HepG2 (cell line): ENCODE data around the gene HTR7. TPM values are rescaled to one million over a fixed set of nuclear protein-coding genes. Genes with fewer than 3 reads are reported as not detected.

Experiments
- CBFB ChIP-seq: sonication (generic); formaldehyde crosslinking; IDR thresholded peaks from 2 replicates; pipeline ENCODE4 v1.4.0; 2020; ENCODE audit warnings: missing genetic modification reagents
- CREB1 ChIP-seq, 2 experiments: fragments of 450-650 bp in 1 of 2; IDR thresholded peaks; 2 replicates each; pipeline ENCODE4 v1.6.1; 2016 to 2017; ENCODE audit warnings: control low read depth in 1 of 2, mild to moderate bottlenecking in 1 of 2, missing compliant biosample characterization in 1 of 2, missing genetic modification characterization in 1 of 2
- ELF3 ChIP-seq: IDR thresholded peaks from 2 replicates; pipeline ENCODE4 v1.6.1; 2016; ENCODE audit warnings: missing genetic modification reagents, missing compliant biosample characterization
- FIP1L1 ChIP-seq: fragments of 200-400 bp; formaldehyde crosslinking; IDR thresholded peaks from 2 replicates; pipeline ENCODE4 v1.6.1; 2018; ENCODE audit warnings: low read depth, mild to moderate bottlenecking, low read length, moderate library complexity, borderline replicate concordance; ENCODE audit not compliant: insufficient read depth
- FOXK1 ChIP-seq: sonication (generic); formaldehyde crosslinking; IDR thresholded peaks from 2 replicates; pipeline ENCODE4 v1.4.0; 2020; ENCODE audit warnings: low read depth, missing genetic modification reagents, borderline replicate concordance
- GATA4 ChIP-seq: sonication (generic); IDR thresholded peaks from 2 replicates; pipeline ENCODE4 v1.6.1; 2016; ENCODE audit warnings: antibody characterized with exemption, low read depth, borderline replicate concordance
- HOXA9 ChIP-seq: sonication (generic); formaldehyde crosslinking; IDR thresholded peaks from 2 replicates; pipeline ENCODE4 v1.8.1; 2022; ENCODE audit warnings: missing genetic modification reagents, mild to moderate bottlenecking, moderate library complexity, borderline replicate concordance
- IRX3 ChIP-seq: sonication (generic); formaldehyde crosslinking; IDR thresholded peaks from 2 replicates; pipeline ENCODE4 v1.8.1; 2023; ENCODE audit warnings: mild to moderate bottlenecking, low read depth, missing genetic modification reagents, borderline replicate concordance
- JARID2 ChIP-seq: sonication (generic); formaldehyde crosslinking; IDR thresholded peaks from 2 replicates; pipeline ENCODE4 v1.8.1; 2023; ENCODE audit warnings: missing genetic modification reagents, inconsistent platforms; ENCODE audit not compliant: insufficient replicate concordance
- KDM5B ChIP-seq: sonication (generic); formaldehyde crosslinking; IDR thresholded peaks from 2 replicates; pipeline ENCODE4 v1.4.0; 2020; ENCODE audit warnings: missing genetic modification reagents, mild to moderate bottlenecking, borderline replicate concordance
- KLF15 ChIP-seq: sonication (generic); formaldehyde crosslinking; IDR thresholded peaks from 2 replicates; pipeline ENCODE4 v1.8.1; 2023; ENCODE audit warnings: borderline replicate concordance, mild to moderate bottlenecking, inconsistent platforms, missing genetic modification reagents, mixed read lengths
- NKX3-1 ChIP-seq: sonication (generic); formaldehyde crosslinking; IDR thresholded peaks from 2 replicates; pipeline ENCODE4 v1.5.0; 2020; ENCODE audit warnings: missing genetic modification reagents
- TCF7 ChIP-seq: sonication (generic); IDR thresholded peaks from 2 replicates; pipeline ENCODE4 v1.6.1; 2016; ENCODE audit warnings: antibody characterized with exemption, low read depth
- THAP11 ChIP-seq: IDR thresholded peaks from 2 replicates; pipeline ENCODE4 v1.6.1; 2016; ENCODE audit warnings: missing biosample characterization, missing genetic modification reagents
- TRIM22 ChIP-seq: fragments of 450-650 bp; IDR thresholded peaks from 2 replicates; pipeline ENCODE4 v1.6.1; 2017
- ZIK1 ChIP-seq: sonication (generic); formaldehyde crosslinking; IDR thresholded peaks from 2 replicates; pipeline ENCODE4 v1.5.0; 2020; ENCODE audit warnings: mild to moderate bottlenecking, low read depth, missing genetic modification reagents, borderline replicate concordance
- ZNF282 ChIP-seq: fragments of 450-650 bp; IDR thresholded peaks from 2 replicates; pipeline ENCODE4 v1.6.1; 2018; ENCODE audit not compliant: partially characterized antibody
- ZNF3 ChIP-seq: IDR thresholded peaks from 2 replicates; pipeline ENCODE4 v1.7.0; 2017; ENCODE audit warnings: inconsistent platforms
- ZNF383 ChIP-seq: sonication (generic); formaldehyde crosslinking; IDR thresholded peaks from 2 replicates; pipeline ENCODE4 v1.4.0; 2020; ENCODE audit warnings: missing genetic modification reagents, mild to moderate bottlenecking, borderline replicate concordance
- ZNF841 ChIP-seq: sonication (generic); formaldehyde crosslinking; IDR thresholded peaks from 2 replicates; pipeline ENCODE4 v1.8.1; 2023; ENCODE audit warnings: missing genetic modification reagents, borderline replicate concordance
- ZNF850 ChIP-seq: sonication (generic); formaldehyde crosslinking; conservative IDR thresholded peaks from 2 replicates; pipeline ENCODE4 v1.9.0; 2021; ENCODE audit warnings: mild to moderate bottlenecking, missing genetic modification reagents
- polyA plus RNA-seq, 8 experiments: library from polyadenylated mRNA; depleted of rRNA in 3 of 8; stranded (reverse) in 7 of 8; unstranded in 1 of 8; fragments of >200 nt; fragmentation: Illumina TruSeq in 4 of 8; extraction: Trizol in 4 of 8; gene quantifications; 2 replicates each; pipeline versions ENCODE4 v1.2.1 to v1.2.3, GENCODE V29; 2011 to 2016; ENCODE audit warnings: low read depth in 4 of 8, missing spikeins in 1 of 8, mixed read lengths in 1 of 8; ENCODE audit not compliant: insufficient read depth in 1 of 8
- total RNA-seq, 5 experiments: library from RNA; depleted of rRNA; stranded (reverse); fragments of >200 nt; fragmentation: Illumina TruSeq; extraction: Trizol; gene quantifications; 2 replicates each; pipeline ENCODE4 v1.2.3, GENCODE V29; 2016; ENCODE audit warnings: low read depth in 1 of 5
- TF ChIP-seq, protein P1 (sequence below): sonication (generic); formaldehyde crosslinking; IDR thresholded peaks from 2 replicates; pipeline ENCODE4 v1.5.0; 2020; ENCODE audit warnings: mild to moderate bottlenecking, missing genetic modification reagents
- TF ChIP-seq, protein P2 (sequence below): sonication (generic); formaldehyde crosslinking; IDR thresholded peaks from 2 replicates; pipeline ENCODE4 v1.4.0; 2020; ENCODE audit warnings: mild to moderate bottlenecking, missing genetic modification reagents
- TF ChIP-seq, protein P3 (sequence below): sonication (generic); formaldehyde crosslinking; IDR thresholded peaks from 2 replicates; pipeline ENCODE4 v1.5.0; 2020; ENCODE audit warnings: mild to moderate bottlenecking, missing genetic modification reagents, borderline replicate concordance

Gene HTR7
- total and polyA plus RNA-seq, 2 of the 13 experiments (the other 11 are each of a cell fraction or from before 2014, with no cell fraction given), result 0.04 TPM; not detected in 1

- TF ChIP-seq KDM5B, result peak; percentile 45; the same call in 1 of the 2 replicates
- TF ChIP-seq CBFB (CRISPR knock-in tag), result peak; percentile 70; the same call in 1 of the 2 replicates
- TF ChIP-seq IRX3, result no peak
- TF ChIP-seq ZNF841 (CRISPR knock-in tag), result no peak
- TF ChIP-seq ZNF282, result no peak
- TF ChIP-seq NKX3-1 (CRISPR knock-in tag), result no peak
- TF ChIP-seq ZIK1 (CRISPR knock-in tag), result no peak
- 0 out of 2 replicates have a peak, but pooled peaks have one; percentile 38 for TF ChIP-seq FOXK1
- no peak for TF ChIP-seq KLF15 (CRISPR knock-in tag)
- no peak for TF ChIP-seq TCF7
- TF ChIP-seq, protein P1, sequence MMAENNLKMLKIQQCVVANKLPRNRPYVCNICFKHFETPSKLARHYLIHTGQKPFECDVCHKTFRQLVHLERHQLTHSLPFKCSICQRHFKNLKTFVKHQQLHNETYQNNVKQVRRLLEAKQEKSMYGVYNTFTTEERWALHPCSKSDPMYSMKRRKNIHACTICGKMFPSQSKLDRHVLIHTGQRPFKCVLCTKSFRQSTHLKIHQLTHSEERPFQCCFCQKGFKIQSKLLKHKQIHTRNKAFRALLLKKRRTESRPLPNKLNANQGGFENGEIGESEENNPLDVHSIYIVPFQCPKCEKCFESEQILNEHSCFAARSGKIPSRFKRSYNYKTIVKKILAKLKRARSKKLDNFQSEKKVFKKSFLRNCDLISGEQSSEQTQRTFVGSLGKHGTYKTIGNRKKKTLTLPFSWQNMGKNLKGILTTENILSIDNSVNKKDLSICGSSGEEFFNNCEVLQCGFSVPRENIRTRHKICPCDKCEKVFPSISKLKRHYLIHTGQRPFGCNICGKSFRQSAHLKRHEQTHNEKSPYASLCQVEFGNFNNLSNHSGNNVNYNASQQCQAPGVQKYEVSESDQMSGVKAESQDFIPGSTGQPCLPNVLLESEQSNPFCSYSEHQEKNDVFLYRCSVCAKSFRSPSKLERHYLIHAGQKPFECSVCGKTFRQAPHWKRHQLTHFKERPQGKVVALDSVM (CRISPR knock-in tag), result 0 out of 2 replicates have a peak, but pooled peaks have one; percentile 17
- no peak for TF ChIP-seq FIP1L1
- TF ChIP-seq, protein P2, sequence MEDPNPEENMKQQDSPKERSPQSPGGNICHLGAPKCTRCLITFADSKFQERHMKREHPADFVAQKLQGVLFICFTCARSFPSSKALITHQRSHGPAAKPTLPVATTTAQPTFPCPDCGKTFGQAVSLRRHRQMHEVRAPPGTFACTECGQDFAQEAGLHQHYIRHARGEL (CRISPR knock-in tag), result no peak
- TF ChIP-seq TRIM22, result no peak
- TF ChIP-seq, protein P3, sequence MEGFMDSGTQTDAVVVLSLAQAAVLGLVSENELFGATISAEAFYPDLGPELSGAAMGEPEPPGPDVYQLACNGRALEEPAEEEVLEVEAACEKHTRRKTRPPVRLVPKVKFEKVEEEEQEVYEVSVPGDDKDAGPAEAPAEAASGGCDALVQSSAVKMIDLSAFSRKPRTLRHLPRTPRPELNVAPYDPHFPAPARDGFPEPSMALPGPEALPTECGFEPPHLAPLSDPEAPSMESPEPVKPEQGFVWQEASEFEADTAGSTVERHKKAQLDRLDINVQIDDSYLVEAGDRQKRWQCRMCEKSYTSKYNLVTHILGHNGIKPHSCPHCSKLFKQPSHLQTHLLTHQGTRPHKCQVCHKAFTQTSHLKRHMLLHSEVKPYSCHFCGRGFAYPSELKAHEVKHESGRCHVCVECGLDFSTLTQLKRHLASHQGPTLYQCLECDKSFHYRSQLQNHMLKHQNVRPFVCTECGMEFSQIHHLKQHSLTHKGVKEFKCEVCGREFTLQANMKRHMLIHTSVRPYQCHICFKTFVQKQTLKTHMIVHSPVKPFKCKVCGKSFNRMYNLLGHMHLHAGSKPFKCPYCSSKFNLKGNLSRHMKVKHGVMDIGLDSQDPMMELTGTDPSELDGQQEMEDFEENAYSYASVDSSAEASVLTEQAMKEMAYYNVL (CRISPR knock-in tag), result no peak
- peak; percentile 35 for TF ChIP-seq JARID2 (CRISPR knock-in tag)
- no peak for TF ChIP-seq ELF3 (CRISPR knock-in tag)
- TF ChIP-seq HOXA9 (CRISPR knock-in tag), result no peak
- no peak for TF ChIP-seq ZNF3 (CRISPR knock-in tag)
- TF ChIP-seq ZNF850 (CRISPR knock-in tag), result no peak
- TF ChIP-seq THAP11 (CRISPR knock-in tag), result peak; percentile 99
- no peak for TF ChIP-seq GATA4
- TF ChIP-seq ZNF383, result no peak
- no peak for TF ChIP-seq CREB1 (IDR thresholded peaks at IDR 0.05)
- TF ChIP-seq CREB1 (CRISPR knock-in tag; IDR thresholded peaks at IDR 0.05), result peak; percentile 62; the same call in 1 of the 2 replicates
Observed at GRCh38 chr10:90871766-90872647, 14.2 kb upstream of the HTR7 start, which contains the start of gene RPP30 (continued).
